ENCODE results near the gene SEC14L2.

Gene SEC14L2

GRCh38 chr22:30397656-30398635 is 1.1 kb downstream of the SEC14L2 start:
- H3K36me3 ChIP-seq (replicated peaks; ENCODE audit: low read depth, low read length): no peaks in the 10 kb centered on the region
- H3K27ac ChIP-seq (ENCODE audit: low read length): no peak overlapping the region
- H3K9me3 ChIP-seq (ENCODE audit: insufficient read depth, low read length): no peaks in the 10 kb centered on the region
- peaks cover 23% of the 10 kb centered on the region for H3K4me1 ChIP-seq (ENCODE audit: low read length)
- TF ChIP-seq EZH2phosphoT487 (IDR thresholded peaks at IDR 0.05; ENCODE audit: low read depth) (no peak), CTCF (IDR thresholded peaks at IDR 0.05; ENCODE audit: low read depth, low read length) (no peak)
- no peaks in the 10 kb centered on the region for H4K20me1 ChIP-seq (ENCODE audit: insufficient read depth, low read length)
- H3K27me3 ChIP-seq (ENCODE audit: low read depth, low read length): 0 out of 2 replicates have a peak, but pooled peaks cover 7% of the 10 kb centered on the region
- peak overlapping the region; percentile 70 for H3K9ac ChIP-seq (ENCODE audit: low read length)
- peak overlapping the region; percentile 84 for H3K4me2 ChIP-seq (ENCODE audit: low read length)
- H3K4me3 ChIP-seq (ENCODE audit: low read length): peak overlapping the region; percentile 82
- 0 out of 2 replicates have a peak overlapping the region, but pooled peaks have one; percentile 17 for H2AFZ ChIP-seq (ENCODE audit: low read depth, low read length)
- H3K79me2 ChIP-seq (ENCODE audit: low read length): no peaks in the 10 kb centered on the region

- H3K79me2 ChIP-seq (ENCODE audit: low read length): no peaks in the 10 kb centered on the region
- H3K4me3 ChIP-seq (ENCODE audit: low read length): no peak overlapping the region
- H3K27me3 ChIP-seq (ENCODE audit: low read depth, low read length): 0 out of 2 replicates have a peak, but pooled peaks cover 7% of the 10 kb centered on the region
- H4K20me1 ChIP-seq (ENCODE audit: insufficient read depth, low read length): no peaks in the 10 kb centered on the region
- no peaks in the 10 kb centered on the region for H3K36me3 ChIP-seq (replicated peaks; ENCODE audit: low read depth, low read length)
- TF ChIP-seq CTCF (IDR thresholded peaks at IDR 0.05; ENCODE audit: low read depth, low read length) (no peak), EZH2phosphoT487 (IDR thresholded peaks at IDR 0.05; ENCODE audit: low read depth) (no peak)
- no peak overlapping the region for H3K27ac ChIP-seq (ENCODE audit: low read length)
- H3K9me3 ChIP-seq (ENCODE audit: insufficient read depth, low read length): no peaks in the 10 kb centered on the region
- no peak overlapping the region for H3K4me2 ChIP-seq (ENCODE audit: low read length)
- H2AFZ ChIP-seq (ENCODE audit: low read depth, low read length): no peak overlapping the region
- H3K9ac ChIP-seq (ENCODE audit: low read length): no peak overlapping the region
- H3K4me1 ChIP-seq (ENCODE audit: low read length): peaks cover 13% of the 10 kb centered on the region
Observed at GRCh38 chr22:30398685-30399680, 2.2 kb downstream of the SEC14L2 start.

- no peak overlapping the region for H3K27ac ChIP-seq (ENCODE audit: low read length)
- no peak overlapping the region for H3K4me3 ChIP-seq (ENCODE audit: low read length)
- no peaks in the 10 kb centered on the region for H3K36me3 ChIP-seq (replicated peaks; ENCODE audit: low read depth, low read length)
- no peak overlapping the region for H2AFZ ChIP-seq (ENCODE audit: low read depth, low read length)
- 0 out of 2 replicates have a peak, but pooled peaks cover 7% of the 10 kb centered on the region for H3K27me3 ChIP-seq (ENCODE audit: low read depth, low read length)
- no peak for TF ChIP-seq CTCF (IDR thresholded peaks at IDR 0.05; ENCODE audit: low read depth, low read length)
- TF ChIP-seq EZH2phosphoT487 (IDR thresholded peaks at IDR 0.05; ENCODE audit: low read depth): no peak
- no peaks in the 10 kb centered on the region for H3K9me3 ChIP-seq (ENCODE audit: insufficient read depth, low read length)
- no peak overlapping the region for H3K9ac ChIP-seq (ENCODE audit: low read length)
- peaks cover 13% of the 10 kb centered on the region for H3K4me1 ChIP-seq (ENCODE audit: low read length)
- no peaks in the 10 kb centered on the region for H4K20me1 ChIP-seq (ENCODE audit: insufficient read depth, low read length)
- no peaks in the 10 kb centered on the region for H3K79me2 ChIP-seq (ENCODE audit: low read length)
- no peak overlapping the region for H3K4me2 ChIP-seq (ENCODE audit: low read length)
Observed at GRCh38 chr22:30399718-30400117, 2.9 kb downstream of the SEC14L2 start.

Data from OCI-LY3 (cell line).